H1 (cell line): ENCODE data around the gene IL24. TPM values are rescaled to one million over a fixed set of nuclear protein-coding genes. Genes with fewer than 3 reads are reported as not detected.

ENCODE experiments used
- CTCF ChIA-PET: fragments of 300-600 bp; sonication (Branson Sonifier 250); formaldehyde crosslinking; loops from one replicate; lab custom pipeline; 2021; ENCODE audit not compliant: partially characterized antibody; lab: Charles Lee
- POLR2A ChIA-PET: fragments of 300-600 bp; sonication (Branson Sonifier 250); formaldehyde crosslinking; loops from one replicate; lab custom pipeline; 2021; ENCODE audit warnings: inconsistent platforms; ENCODE audit not compliant: partially characterized antibody; lab: Charles Lee
- DNase-seq, 2 experiments: peaks; one replicate each; pipeline versions ENCODE4 v3.0.0 to v3.0.0-alpha.2; 2010 to 2022; ENCODE audit warnings: low spot score in 2 of 2, low read depth in 1 of 2, mixed read lengths in 1 of 2
- FAIRE-seq: peaks from 2 replicates; lab custom pipeline; 2011; peaks lifted over from hg19 to GRCh38; lab: Jason Lieb, UNC
- H2AFZ ChIP-seq: 2 replicates; pipeline ENCODE4 v1.8.1; 2012; ENCODE audit warnings: low read length, inconsistent platforms
- H2AK5ac ChIP-seq: 2 replicates; pipeline ENCODE4 v1.6.1; 2013; ENCODE audit warnings: low read depth, low read length
- H2BK120ac ChIP-seq: replicated peaks from 2 replicates; pipeline ENCODE3; 2013; ENCODE audit warnings: low read depth, low read length, inconsistent platforms
- H2BK12ac ChIP-seq: 2 replicates; pipeline ENCODE4 v1.6.1; 2013; ENCODE audit warnings: low read depth, low read length
- H2BK15ac ChIP-seq: 2 replicates; pipeline ENCODE4 v1.6.1; 2013; ENCODE audit warnings: low read length
- H2BK20ac ChIP-seq: 2 replicates; pipeline ENCODE4 v1.6.1; 2013; ENCODE audit warnings: low read length
- H2BK5ac ChIP-seq: 2 replicates; pipeline ENCODE4 v1.6.1; 2013; ENCODE audit warnings: low read depth, low read length
- H3K14ac ChIP-seq: 2 replicates; pipeline ENCODE4 v1.6.1; 2013; ENCODE audit warnings: inconsistent platforms; ENCODE audit not compliant: insufficient read length
- H3K18ac ChIP-seq: 2 replicates; pipeline ENCODE4 v1.6.1; 2013; ENCODE audit warnings: low read length; ENCODE audit errors: extremely low read depth
- H3K23ac ChIP-seq: 2 replicates; pipeline ENCODE4 v1.6.1; 2013; ENCODE audit warnings: inconsistent platforms; ENCODE audit not compliant: insufficient read length
- H3K23me2 ChIP-seq: 2 replicates; pipeline ENCODE4 v1.6.1; 2013; ENCODE audit warnings: low read depth, low read length
- H3K27ac ChIP-seq: 2 replicates; pipeline ENCODE4 v1.6.1; 2011; ENCODE audit warnings: low read depth, low read length, inconsistent platforms
- H3K27me3 ChIP-seq, 4 experiments: replicated peaks in 1 of 4; 1 replicate in 1 of 4; 2 replicates in 3 of 4; pipeline versions ENCODE4 v1.6.1 to v1.8.1; 2011 to 2013; ENCODE audit warnings: low read length in 3 of 4, mild to moderate bottlenecking in 3 of 4, inconsistent platforms in 2 of 4, mixed read lengths in 2 of 4, moderate library complexity in 1 of 4; ENCODE audit not compliant: control insufficient read depth in 3 of 4, insufficient read depth in 3 of 4; ENCODE audit errors: extremely low read depth in 1 of 4
- H3K36me3 ChIP-seq, 4 experiments: 2 replicates each; pipeline versions ENCODE4 v1.6.1 to v1.8.1; 2011 to 2013; ENCODE audit warnings: mild to moderate bottlenecking in 4 of 4, low read length in 3 of 4, moderate library complexity in 2 of 4, control low read depth in 1 of 4, inconsistent platforms in 1 of 4; ENCODE audit not compliant: insufficient read depth in 4 of 4, control insufficient read depth in 2 of 4
- H3K4ac ChIP-seq: replicated peaks from 2 replicates; pipeline ENCODE3; 2013; ENCODE audit warnings: low read length, low read depth, mixed read lengths, inconsistent platforms; ENCODE audit not compliant: insufficient read length
- H3K4me1 ChIP-seq, 4 experiments: replicated peaks in 1 of 4; 1 replicate in 1 of 4; 2 replicates in 3 of 4; pipeline versions ENCODE4 v1.6.1 to v1.8.1; 2011 to 2013; ENCODE audit warnings: low read length in 3 of 4, inconsistent platforms in 2 of 4, mixed read lengths in 1 of 4; ENCODE audit not compliant: insufficient read depth in 4 of 4, control insufficient read depth in 3 of 4
- H3K4me2 ChIP-seq, 2 experiments: 2 replicates each; pipeline versions ENCODE4 v1.6.1 to v1.8.1; 2011 to 2013; ENCODE audit warnings: low read depth in 2 of 2, low read length in 2 of 2, control low read depth in 1 of 2, inconsistent platforms in 1 of 2, mild to moderate bottlenecking in 1 of 2; ENCODE audit not compliant: insufficient read depth in 1 of 2
- H3K4me3 ChIP-seq, 4 experiments: fragments of 200-600, 300-600 bp in 1 of 4; sonication (generic), shearing (Covaris generic), sonication (Bioruptor Twin) in 1 of 4; 2 replicates each; pipeline versions ENCODE4 v1.5.1 to v1.8.1; 2011 to 2016; ENCODE audit warnings: low read length in 4 of 4, low read depth in 3 of 4, control low read depth in 2 of 4, inconsistent platforms in 2 of 4, mild to moderate bottlenecking in 2 of 4, mixed read lengths in 1 of 4, moderate library complexity in 1 of 4; ENCODE audit not compliant: insufficient read depth in 2 of 4; ENCODE audit errors: extremely low read depth in 1 of 4
- H3K56ac ChIP-seq: replicated peaks from 2 replicates; pipeline ENCODE3; 2013; ENCODE audit warnings: low read depth, mild to moderate bottlenecking, mixed read lengths, low read length, inconsistent platforms; ENCODE audit not compliant: insufficient read length
- H3K79me1 ChIP-seq: 2 replicates; pipeline ENCODE4 v1.6.1; 2013; ENCODE audit warnings: low read depth, low read length, control low read depth
- H3K79me2 ChIP-seq, 2 experiments: 2 replicates each; pipeline versions ENCODE4 v1.6.1 to v1.8.1; 2012 to 2013; ENCODE audit warnings: low read length in 2 of 2, mild to moderate bottlenecking in 2 of 2, inconsistent platforms in 1 of 2; ENCODE audit not compliant: insufficient read depth in 2 of 2, control insufficient read depth in 1 of 2
- H3K9ac ChIP-seq, 4 experiments: replicated peaks in 1 of 4; 1 replicate in 1 of 4; 2 replicates in 3 of 4; pipeline versions ENCODE4 v1.6.1 to v1.8.1; 2011 to 2013; ENCODE audit warnings: low read depth in 3 of 4, low read length in 3 of 4, control low read depth in 2 of 4, mild to moderate bottlenecking in 2 of 4, moderate library complexity in 2 of 4, inconsistent platforms in 1 of 4; ENCODE audit errors: extremely low read depth in 1 of 4
- H3K9me3 ChIP-seq, 2 experiments: 2 replicates each; pipeline versions ENCODE4 v1.6.1 to v1.8.1; 2012 to 2013; ENCODE audit warnings: mild to moderate bottlenecking in 2 of 2, moderate library complexity in 2 of 2, control low read depth in 1 of 2, inconsistent platforms in 1 of 2, low read depth in 1 of 2, low read length in 1 of 2, mixed read lengths in 1 of 2; ENCODE audit not compliant: insufficient read depth in 2 of 2
- H4K20me1 ChIP-seq, 2 experiments: replicated peaks in 1 of 2; 2 replicates each; pipeline versions ENCODE3 to v1.8.1; 2011 to 2013; ENCODE audit warnings: inconsistent platforms in 2 of 2, low read length in 2 of 2, mild to moderate bottlenecking in 1 of 2; ENCODE audit not compliant: insufficient read depth in 2 of 2, control insufficient read depth in 1 of 2
- H4K5ac ChIP-seq: 2 replicates; pipeline ENCODE4 v1.6.1; 2013; ENCODE audit warnings: low read length, low read depth, mixed read lengths, inconsistent platforms; ENCODE audit not compliant: insufficient read length
- H4K8ac ChIP-seq: 2 replicates; pipeline ENCODE4 v1.8.0; 2013; ENCODE audit warnings: mild to moderate bottlenecking, moderate library complexity, low read length, inconsistent platforms; ENCODE audit not compliant: insufficient read depth; ENCODE audit errors: extremely low read depth
- H4K91ac ChIP-seq: replicated peaks from 2 replicates; pipeline ENCODE3; 2013; ENCODE audit warnings: low read length, mixed read lengths, inconsistent platforms; ENCODE audit not compliant: insufficient read length
- CHD2 ChIP-seq: IDR thresholded peaks from 2 replicates; pipeline ENCODE4 v1.6.1; 2012; ENCODE audit warnings: low read length, improper control_type of control experiment
- FOSL1 ChIP-seq: IDR thresholded peaks from 2 replicates; pipeline ENCODE4 v1.6.1; 2011; ENCODE audit warnings: mild to moderate bottlenecking, low read depth, low read length, moderate library complexity; ENCODE audit not compliant: insufficient read depth
- JUN ChIP-seq: IDR thresholded peaks from 2 replicates; pipeline ENCODE4 v1.6.1; 2011; ENCODE audit warnings: low read depth, mild to moderate bottlenecking, improper control_type of control experiment, low read length
- WGBS, 2 experiments: shearing (Covaris generic) in 1 of 2; methylation state at CpG; one replicate each; pipeline versions ENCODE4 v1.1.6 to v1.1.7; 2013 to 2015; ENCODE audit warnings: low lambda C conversion rate in 2 of 2, mixed read lengths in 2 of 2, inconsistent platforms in 1 of 2, low coverage in 1 of 2, missing lambda C conversion rate in 1 of 2; ENCODE audit not compliant: insufficient replicate concordance in 2 of 2, insufficient coverage in 1 of 2, insufficient read length in 1 of 2; ENCODE audit errors: extremely low coverage in 1 of 2, missing lambda C conversion rate in 1 of 2; 5-methylcytosine and 5-hydroxymethylcytosine counted together
- polyA plus RNA-seq, 7 experiments: library from polyadenylated mRNA; depleted of rRNA in 3 of 7; stranded (reverse) in 5 of 7; unstranded in 2 of 7; fragments of >200 nt in 5 of 7; fragments of 200-250 nt in 2 of 7; gene quantifications; 1 replicate in 5 of 7; 2 replicates in 1 of 7; 4 replicates in 1 of 7; pipeline versions ENCODE4 v1.2.1 to v1.2.3, GENCODE V29; 2011 to 2013; ENCODE audit warnings: missing spikeins in 2 of 7, mixed read lengths in 2 of 7
- total RNA-seq: library from RNA; stranded (reverse); fragmentation: NEBNext Ultra II Directional; extraction: Animal tissue kit (Norgen Biotek cat#: 25700); gene quantifications from 2 replicates; pipeline ENCODE4 v1.2.1, GENCODE V29; 2021
- TF ChIP-seq, protein P1 (sequence below), 3 experiments: IDR thresholded peaks; 1 replicate in 2 of 3; 2 replicates in 1 of 3; pipeline versions ENCODE4 v1.5.1 to v1.6.1; 2011; ENCODE audit warnings: low read length in 3 of 3, mild to moderate bottlenecking in 3 of 3, inconsistent platforms in 2 of 3, low read depth in 1 of 3, moderate library complexity in 1 of 3; ENCODE audit not compliant: insufficient read depth in 1 of 3; ENCODE audit errors: control extremely low read depth in 1 of 3

Gene IL24
- total and polyA plus RNA-seq, 2 of the 8 experiments (the other 6 are each of a cell fraction or from before 2014, with no cell fraction given) = not detected

DNA sequence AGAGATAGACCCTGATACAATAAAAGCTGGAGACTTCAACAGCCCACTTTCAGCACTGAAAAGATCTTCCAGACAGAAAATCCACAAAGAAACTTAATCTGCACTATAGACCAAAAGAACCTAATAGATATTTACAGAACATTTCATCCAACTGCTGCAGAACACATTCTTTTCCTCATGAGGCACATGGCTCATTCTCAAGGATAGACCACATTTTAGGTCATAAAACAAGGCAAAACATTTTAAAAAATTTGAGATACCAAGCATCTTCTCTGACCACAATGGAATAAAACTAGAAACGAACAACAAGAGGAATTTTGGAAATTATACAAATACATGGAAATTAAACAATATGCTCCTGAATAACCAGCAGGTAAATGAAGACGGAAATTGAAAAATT is 46.8 kb upstream of the IL24 start:
- Histone ChIP-seq H2BK12ac (no peak overlapping the region), H3K27me3 (no peaks in the 10 kb centered on the region), H3K4me3 (no peak overlapping the region), H2AFZ (no peak overlapping the region), H3K9ac (no peak overlapping the region), H3K27ac (no peak overlapping the region), H2BK20ac (no peak overlapping the region), H3K23me2 (peaks cover under 1% of the 10 kb centered on the region; the same call in 1 of the 2 replicates), H2AK5ac (no peak overlapping the region), H2BK120ac (no peak overlapping the region), H3K18ac (no peak overlapping the region), H2BK5ac (no peak overlapping the region), H4K91ac (no peak overlapping the region), H3K56ac (no peak overlapping the region), H2BK15ac (no peak overlapping the region), H4K5ac (no peak overlapping the region), H3K79me1 (no peaks in the 10 kb centered on the region), H3K79me2 (no peaks in the 10 kb centered on the region), H3K4me2 (no peak overlapping the region), H4K8ac (no peak overlapping the region), H3K14ac (no peak overlapping the region), H3K23ac (no peak overlapping the region), H3K36me3 (no peaks in the 10 kb centered on the region), H4K20me1 (no peaks in the 10 kb centered on the region), H3K9me3 (0 out of 4 replicates have a peak, but pooled peaks cover 0 to 4% of the 10 kb centered on the region in 2 experiments), H3K4ac (no peak overlapping the region), H3K4me1 (no peaks in the 10 kb centered on the region)
- 90% methylated on average over 2 of the region's 2 CpGs; no CpG with 5 or more reads in 1 of the 2 experiments for WGBS, 2 experiments
- FAIRE-seq (no peak), DNase-seq (no peak)
- CTCF ChIA-PET = interaction anchor here (1.4 kb wide), 1 partner anchor 15 kb away, joined by 4 read pairs; the partner anchor contains the start of gene IL20
- POLR2A ChIA-PET = no interaction called here
- TF ChIP-seq FOSL1 (no peak), CHD2 (no peak), JUN (no peak)
- TF ChIP-seq, protein P1, sequence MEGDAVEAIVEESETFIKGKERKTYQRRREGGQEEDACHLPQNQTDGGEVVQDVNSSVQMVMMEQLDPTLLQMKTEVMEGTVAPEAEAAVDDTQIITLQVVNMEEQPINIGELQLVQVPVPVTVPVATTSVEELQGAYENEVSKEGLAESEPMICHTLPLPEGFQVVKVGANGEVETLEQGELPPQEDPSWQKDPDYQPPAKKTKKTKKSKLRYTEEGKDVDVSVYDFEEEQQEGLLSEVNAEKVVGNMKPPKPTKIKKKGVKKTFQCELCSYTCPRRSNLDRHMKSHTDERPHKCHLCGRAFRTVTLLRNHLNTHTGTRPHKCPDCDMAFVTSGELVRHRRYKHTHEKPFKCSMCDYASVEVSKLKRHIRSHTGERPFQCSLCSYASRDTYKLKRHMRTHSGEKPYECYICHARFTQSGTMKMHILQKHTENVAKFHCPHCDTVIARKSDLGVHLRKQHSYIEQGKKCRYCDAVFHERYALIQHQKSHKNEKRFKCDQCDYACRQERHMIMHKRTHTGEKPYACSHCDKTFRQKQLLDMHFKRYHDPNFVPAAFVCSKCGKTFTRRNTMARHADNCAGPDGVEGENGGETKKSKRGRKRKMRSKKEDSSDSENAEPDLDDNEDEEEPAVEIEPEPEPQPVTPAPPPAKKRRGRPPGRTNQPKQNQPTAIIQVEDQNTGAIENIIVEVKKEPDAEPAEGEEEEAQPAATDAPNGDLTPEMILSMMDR (IDR thresholded peaks at IDR 0.05; ENCODE audit: control extremely low read depth in 1 of 3, insufficient read depth in 1 of 3, low read depth in 1 of 3, low read length in 3 of 3) = no peak
